ENCODE measurements around the gene HIGD1A.

Gene HIGD1A

DNA sequence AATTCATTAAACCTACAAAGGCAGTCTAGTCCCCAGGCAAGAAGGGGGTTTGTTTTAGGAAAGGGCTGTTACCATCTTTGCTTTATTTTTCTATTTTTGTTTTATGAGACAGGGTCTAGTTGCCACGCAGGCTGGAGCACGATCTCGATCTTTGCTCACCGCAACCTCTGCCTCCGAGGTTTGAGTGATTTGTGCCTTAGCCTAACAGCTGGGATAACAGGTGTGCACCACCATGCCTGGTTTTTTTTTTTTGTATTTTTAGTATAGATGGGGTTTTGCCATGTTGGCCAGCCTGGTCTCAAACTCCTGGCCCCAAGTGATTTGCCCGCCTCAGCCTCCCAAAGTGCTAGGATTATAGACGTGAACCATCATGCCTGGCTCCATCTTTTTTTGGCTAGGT, 4.9 kb downstream of the HIGD1A start:
- no peak for DNase-seq (ENCODE audit: low read depth)

DNA sequence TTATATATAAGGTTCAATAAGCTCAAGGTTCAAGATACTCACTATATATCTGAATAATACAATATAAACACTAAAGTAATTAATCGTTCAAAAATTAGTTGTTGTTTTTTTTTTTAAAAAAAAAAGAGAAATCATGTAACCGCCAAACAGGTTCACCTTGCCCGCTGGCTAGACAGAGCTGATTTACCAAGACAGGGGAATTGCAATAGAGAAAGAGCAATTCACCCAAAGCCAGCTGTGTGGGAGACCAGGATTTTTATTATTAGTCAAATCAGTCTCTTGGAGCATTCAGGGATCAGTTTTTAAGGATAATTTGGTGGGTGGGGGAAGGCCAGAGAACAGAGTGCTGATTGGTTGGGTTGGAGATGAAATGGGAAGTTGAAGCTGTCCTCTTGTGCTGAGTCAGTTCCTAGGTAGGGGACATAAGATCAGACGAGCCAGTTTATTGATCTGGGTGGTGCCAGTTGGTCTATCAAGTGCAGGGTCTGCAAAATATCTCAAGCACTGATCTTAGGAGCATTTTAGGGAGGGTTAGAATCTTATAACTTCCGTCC, 7.9 kb downstream of the HIGD1A start:
- DNase-seq (ENCODE audit: low read depth) = no peak

GRCh38 chr3:42795621-42796181, 8.6 kb downstream of the HIGD1A start:
- no peak for DNase-seq (ENCODE audit: low read depth)

GRCh38 chr3:42790714-42791229, 13.5 kb downstream of the HIGD1A start:
- no peak for DNase-seq (ENCODE audit: low read depth)

- no peak for DNase-seq (ENCODE audit: low read depth)
Observed at GRCh38 chr3:42786631-42787030, 17.7 kb downstream of the HIGD1A start.

- no peak for DNase-seq (ENCODE audit: low read depth)
Observed at GRCh38 chr3:42786212-42786611, 18.1 kb downstream of the HIGD1A start.

- DNase-seq (ENCODE audit: low read depth) = peak; percentile 71
Observed at GRCh38 chr3:42780892-42781700, 23.2 kb downstream of the HIGD1A start.

DNA sequence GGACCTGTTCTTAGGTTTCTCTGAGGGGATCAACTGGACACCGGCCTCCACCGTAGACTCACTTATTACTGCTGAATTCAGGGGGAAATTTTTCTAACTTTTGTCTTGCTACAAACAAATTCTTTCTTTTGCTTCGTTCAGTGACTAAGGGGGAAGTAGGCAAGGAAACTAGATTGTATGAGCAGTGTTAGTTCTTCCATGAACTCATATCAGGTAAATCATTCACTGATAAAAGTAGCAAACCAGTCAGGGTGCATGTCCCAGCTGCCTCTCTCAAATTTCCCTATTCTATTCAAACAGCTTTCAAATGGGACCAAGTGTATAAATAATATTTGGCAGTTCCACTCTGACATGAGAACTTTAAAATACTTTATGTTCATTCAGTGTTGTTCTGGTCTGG, 23.9 kb downstream of the HIGD1A start:
- DNase-seq (ENCODE audit: low read depth) = no peak

- DNase-seq (ENCODE audit: low read depth) = peak; percentile 84
Observed at GRCh38 chr3:42778644-42779043, 25.6 kb downstream of the HIGD1A start.

DNA sequence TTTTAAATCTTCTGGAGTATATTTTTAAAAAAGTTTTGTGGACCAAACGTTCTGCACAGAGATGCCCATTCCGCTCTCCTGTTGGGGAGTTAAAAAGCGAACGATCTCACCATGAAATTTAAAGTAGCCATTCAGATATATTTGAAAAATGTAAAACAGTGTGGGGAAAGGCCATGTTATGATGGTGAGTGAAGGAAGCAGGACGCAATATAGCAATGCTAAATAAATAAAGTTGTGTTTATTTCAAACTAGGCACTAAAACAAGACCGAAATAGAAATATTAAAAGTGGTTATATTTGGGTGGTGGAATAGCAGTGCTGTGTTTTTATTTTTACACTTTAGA, 30.9 kb downstream of the HIGD1A start:
- DNase-seq (ENCODE audit: low read depth) = no peak

GRCh38 chr3:42772670-42773408, 31.5 kb downstream of the HIGD1A start, which contains the start of gene CCDC13:
Gene CCDC13 (minus strand): TSS chr3:42773253. CDS start chr3:42758345, 14,908 bp downstream.
- peak; percentile 84 for DNase-seq (ENCODE audit: low read depth)

DNA sequence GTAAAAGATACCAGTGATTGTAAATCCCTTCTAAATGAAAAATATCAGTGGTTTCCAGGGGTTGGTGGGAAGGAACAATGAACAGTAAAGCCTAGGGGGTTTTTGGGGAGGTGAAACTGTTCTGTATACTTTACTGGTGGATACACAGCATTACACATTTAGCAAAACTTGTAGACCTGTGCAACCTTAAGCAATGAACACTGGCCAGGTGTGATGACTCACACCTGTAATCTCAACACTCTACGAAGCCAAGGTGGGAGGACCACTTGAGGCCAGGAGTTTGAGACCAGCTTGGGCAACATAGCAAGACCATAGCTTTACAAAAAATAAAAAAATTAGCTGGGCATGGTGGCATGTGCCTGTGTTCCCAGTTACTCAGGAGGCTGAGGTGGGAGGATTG, 33.0 kb downstream of the HIGD1A start:
- DNase-seq (ENCODE audit: low read depth) = no peak

DNA sequence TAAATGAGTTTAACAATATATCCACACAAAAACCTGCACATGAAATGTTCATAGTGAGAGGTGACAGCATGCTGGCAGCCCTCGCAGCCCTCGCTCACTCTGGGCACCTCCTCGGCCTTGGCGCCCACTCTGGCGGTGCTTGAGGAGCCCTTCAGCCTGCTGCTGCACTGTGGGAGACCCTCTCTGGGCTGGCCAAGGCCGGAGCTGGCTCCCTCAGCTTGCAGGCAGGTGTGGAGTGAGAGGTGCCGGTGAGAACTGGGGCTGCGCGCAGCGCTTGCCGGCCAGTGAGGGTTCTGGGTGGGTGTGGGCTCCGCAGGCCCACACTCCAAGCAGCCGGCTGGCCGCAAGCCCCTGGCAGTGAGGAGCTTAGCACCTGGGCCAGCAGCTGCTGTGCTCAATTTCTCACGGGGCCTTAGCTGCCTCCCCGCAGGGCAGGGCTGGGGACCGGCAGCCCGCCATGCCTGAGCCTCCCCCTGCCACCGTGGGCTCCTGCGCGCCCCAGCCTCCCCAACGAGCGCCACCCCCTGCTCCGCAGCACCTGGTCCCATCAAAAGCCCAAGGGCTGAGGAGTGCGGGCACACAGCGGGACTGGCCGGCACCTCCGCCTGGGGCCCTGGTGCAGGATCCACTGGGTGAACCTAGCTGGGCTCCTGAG, 34.7 kb downstream of the HIGD1A start:
- no peak for DNase-seq (ENCODE audit: low read depth)

- no peak for DNase-seq (ENCODE audit: low read depth)
Observed at GRCh38 chr3:42764561-42765295, 39.6 kb downstream of the HIGD1A start.

DNA sequence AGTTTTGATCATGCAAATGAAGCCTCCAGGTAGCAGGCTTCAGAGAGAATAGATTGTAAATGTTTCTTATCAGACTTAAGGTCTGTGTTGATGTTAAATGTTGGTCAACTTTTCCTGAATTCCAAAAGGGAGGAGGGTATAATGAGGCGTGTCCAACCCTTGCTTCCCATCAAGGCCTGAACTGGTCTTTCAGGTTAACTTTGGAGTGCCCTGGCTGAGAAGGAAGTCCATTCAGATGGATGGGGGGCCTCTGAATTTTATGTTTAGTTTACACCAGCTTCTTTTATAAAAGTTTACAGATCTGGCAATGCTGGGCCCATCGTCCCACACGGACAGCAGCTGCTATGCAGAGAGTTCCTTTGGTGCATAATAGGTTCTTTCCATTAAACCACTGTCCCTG, 40.2 kb downstream of the HIGD1A start:
- no peak for DNase-seq (ENCODE audit: low read depth)

GRCh38 chr3:42763021-42763420, 41.3 kb downstream of the HIGD1A start:
- DNase-seq (ENCODE audit: low read depth) = no peak

GRCh38 chr3:42762046-42762724, 42.1 kb downstream of the HIGD1A start:
- DNase-seq (ENCODE audit: low read depth) = no peak

GRCh38 chr3:42758126-42758525, 46.2 kb downstream of the HIGD1A start:
- DNase-seq (ENCODE audit: low read depth) = no peak

GRCh38 chr3:42756681-42757213, 47.5 kb downstream of the HIGD1A start:
- no peak for DNase-seq (ENCODE audit: low read depth)
